ENCODE measurements around the gene CHFR.

GRCh38 chr12:132866251-132866828 is 21.1 kb downstream of the CHFR start:
- no peak for TF ChIP-seq CTCF (IDR thresholded peaks at IDR 0.05)
- TF ChIP-seq POLR2A (IDR thresholded peaks at IDR 0.05), result no peak

Data from vagina (tissue), 2 donors.